HG03196 (cell line): Measurements from ENCODE around the gene GABRA6.
A peak's percentile ranks its signal among the peaks of the same experiment; 100 is the strongest.
"Not testable (repeated sequence)": the region's sequence is repeated elsewhere in the genome, so short reads cannot be mapped to it uniquely, and the experiment has no call there.

Experiments
- ATAC-seq: cut with Tn5 transposase; IDR thresholded peaks from one replicate; pipeline ENCODE4 v1.9.1; 2021; ENCODE audit not compliant: unreplicated experiment

Gene GABRA6

GRCh38 chr5:161685461-161685860 lies at the start of gene GABRA6:
GABRA6 (plus strand) TSS chr5:161685721; CDS start chr5:161685990, 269 bp downstream.
- ATAC-seq = no peak

GRCh38 chr5:161637591-161637990 lies 47.9 kb upstream of the GABRA6 start:
- ATAC-seq = no peak

GRCh38 chr5:161641444-161641843 lies 44.1 kb upstream of the GABRA6 start:
- ATAC-seq = no peak

DNA sequence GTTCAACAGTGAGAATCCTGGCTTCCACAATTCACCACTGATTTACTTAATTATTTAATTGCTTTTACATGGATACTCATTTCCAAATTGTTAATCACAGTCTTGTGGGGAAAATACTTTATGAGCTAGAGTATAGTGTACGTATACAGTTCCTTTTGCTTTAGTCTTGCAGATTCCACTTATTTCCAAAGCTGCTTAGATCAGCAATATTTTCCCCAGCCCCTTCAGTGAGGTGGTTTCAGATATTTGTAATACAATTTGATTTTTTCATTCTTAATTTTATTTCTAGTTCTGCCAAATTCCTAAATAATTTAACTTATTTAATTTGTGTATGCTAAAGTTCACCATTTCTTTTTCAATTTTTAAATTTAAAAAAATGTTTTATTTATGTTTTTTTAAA lies 40.3 kb upstream of the GABRA6 start:
- no peak for ATAC-seq

GRCh38 chr5:161651926-161652325 lies 33.6 kb upstream of the GABRA6 start:
- ATAC-seq = not testable (repeated sequence)

- no peak for ATAC-seq
Measured at GRCh38 chr5:161660806-161661205, 24.7 kb upstream of the GABRA6 start.

GRCh38 chr5:161663431-161663830 lies 22.1 kb upstream of the GABRA6 start:
- ATAC-seq = no peak

GRCh38 chr5:161676103-161676502 lies 9.4 kb upstream of the GABRA6 start:
- ATAC-seq = peak; percentile 71

DNA sequence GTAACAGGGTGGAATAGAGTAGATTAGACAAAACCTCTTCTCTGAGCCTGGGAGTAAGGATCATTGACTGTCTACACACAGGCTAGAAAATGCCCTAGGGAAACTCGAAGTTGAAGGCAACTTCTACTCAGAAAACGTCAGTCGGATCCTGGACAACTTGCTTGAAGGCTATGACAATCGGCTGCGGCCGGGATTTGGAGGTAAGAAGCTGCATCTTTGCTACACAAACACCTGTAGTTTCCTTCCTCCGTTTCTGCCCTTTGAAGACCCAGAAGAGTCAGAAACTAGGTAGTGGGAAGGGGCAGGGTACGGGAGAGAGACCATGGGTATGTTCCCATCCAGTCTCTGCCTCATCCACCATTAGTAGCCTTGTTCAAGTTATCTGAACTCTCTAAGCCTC lies 628 bp downstream of the GABRA6 start:
- no peak for ATAC-seq

DNA sequence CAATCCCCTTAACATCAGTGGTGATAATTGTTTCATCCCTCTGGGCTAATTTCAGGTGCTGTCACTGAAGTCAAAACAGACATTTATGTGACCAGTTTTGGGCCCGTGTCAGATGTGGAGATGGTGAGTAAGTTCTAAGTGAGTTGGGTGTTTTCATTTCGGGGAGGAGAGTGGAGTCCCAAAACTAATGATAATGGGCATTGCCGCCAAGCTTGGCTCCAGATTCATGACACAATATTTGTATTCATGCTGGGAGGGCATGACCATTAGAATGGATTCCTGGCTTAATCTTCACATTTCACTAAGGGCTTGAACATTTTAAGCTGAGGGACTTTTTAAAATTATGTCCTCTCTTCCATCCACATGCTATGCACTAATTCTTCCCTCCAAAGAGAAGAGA lies 1.4 kb downstream of the GABRA6 start:
- no peak for ATAC-seq

- ATAC-seq = no peak
Measured at GRCh38 chr5:161687316-161687715, 1.8 kb downstream of the GABRA6 start.

- ATAC-seq = no peak
Measured at GRCh38 chr5:161691911-161692310, 6.4 kb downstream of the GABRA6 start.

DNA sequence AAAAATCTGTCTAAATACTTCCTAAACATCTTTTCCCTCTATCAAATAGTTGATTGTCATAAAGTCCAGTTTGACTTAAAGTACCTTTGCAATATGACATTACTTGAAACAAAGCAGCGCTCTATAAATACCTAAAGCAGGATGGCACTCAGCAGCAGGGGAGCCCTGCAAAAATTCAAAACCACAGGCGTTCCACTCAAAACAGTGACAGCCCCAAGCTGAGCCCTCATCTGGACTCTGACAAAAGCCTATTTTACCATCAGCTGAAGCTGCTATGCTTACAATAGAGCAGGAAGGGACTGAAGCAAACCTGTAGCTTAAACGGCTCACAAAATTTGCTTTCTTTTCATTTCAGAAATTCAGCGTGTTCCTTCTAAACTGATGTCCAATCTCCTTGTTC lies 11.5 kb downstream of the GABRA6 start:
- no peak for ATAC-seq

GRCh38 chr5:161700065-161700464 lies 14.5 kb downstream of the GABRA6 start:
- ATAC-seq = no peak

- ATAC-seq = no peak
Measured at GRCh38 chr5:161703528-161703927, 18.0 kb downstream of the GABRA6 start.

- no peak for ATAC-seq
Measured at GRCh38 chr5:161707382-161707781, 21.9 kb downstream of the GABRA6 start.

- ATAC-seq = no peak
Measured at GRCh38 chr5:161709239-161709638, 23.7 kb downstream of the GABRA6 start.

DNA sequence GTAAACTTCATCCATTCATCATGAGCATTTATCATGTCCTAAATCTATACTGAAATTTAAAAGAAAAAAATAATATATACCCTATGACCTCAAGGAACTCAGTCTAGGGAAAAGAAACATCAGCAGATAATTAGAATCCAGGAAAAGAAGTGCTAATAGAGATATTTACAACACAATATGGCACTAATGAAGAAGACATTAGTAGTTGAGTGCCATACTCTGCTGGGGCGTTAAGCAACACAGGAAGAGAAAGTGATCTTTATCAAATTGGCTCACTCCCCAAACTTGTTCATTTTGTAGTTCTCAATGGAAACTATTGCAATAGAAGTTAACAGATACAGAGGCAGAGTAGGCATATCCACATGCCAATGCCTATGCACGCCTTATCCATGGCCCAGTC lies 27.5 kb downstream of the GABRA6 start:
- ATAC-seq = no peak

- ATAC-seq = no peak
Measured at GRCh38 chr5:161719157-161719556, 33.6 kb downstream of the GABRA6 start.

- no peak for ATAC-seq
Measured at GRCh38 chr5:161720460-161720859, 34.9 kb downstream of the GABRA6 start.

- no peak for ATAC-seq
Measured at GRCh38 chr5:161734741-161735140, 49.2 kb downstream of the GABRA6 start.

DNA sequence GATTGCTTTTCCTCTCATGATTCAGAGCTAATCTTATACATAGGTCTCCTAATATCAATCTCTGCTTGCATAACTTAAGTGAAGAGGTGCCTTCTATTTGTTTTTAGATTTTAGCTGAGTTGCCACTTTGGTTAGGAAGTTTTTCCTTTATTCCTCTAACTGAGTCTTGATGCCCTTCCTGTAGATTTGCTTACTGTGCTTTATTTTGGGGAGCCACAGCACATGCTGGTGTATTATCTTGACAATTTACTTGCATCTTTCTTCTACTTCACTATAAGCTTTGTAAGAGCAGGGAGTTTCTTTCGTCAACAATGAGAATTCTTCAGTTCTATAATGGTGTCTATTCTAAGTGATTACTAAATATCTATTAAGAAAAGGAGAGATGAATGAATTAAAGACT lies 54.9 kb downstream of the GABRA6 start:
- no peak for ATAC-seq

DNA sequence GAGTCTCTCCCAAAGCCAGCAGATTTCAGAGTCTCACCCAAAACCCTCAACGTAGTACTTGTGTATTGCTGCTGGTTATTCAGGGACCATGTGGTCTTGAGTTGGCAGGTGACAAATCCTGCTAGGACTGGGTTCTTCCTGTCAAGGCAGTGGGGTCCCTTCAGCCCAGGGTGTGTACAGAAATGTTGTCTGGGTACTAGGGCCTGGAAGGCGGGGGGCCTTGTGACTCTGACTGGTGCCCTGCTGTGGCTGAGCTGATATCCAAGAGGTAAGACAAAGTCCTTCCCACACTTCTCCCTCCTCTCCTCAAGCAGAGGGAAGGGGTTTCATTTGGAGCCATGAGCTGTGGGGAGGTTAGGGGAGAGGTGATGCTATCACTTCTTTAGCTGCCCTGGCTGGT lies 58.8 kb downstream of the GABRA6 start:
- ATAC-seq = no peak

- no peak for ATAC-seq
Measured at GRCh38 chr5:161745392-161745791, 59.9 kb downstream of the GABRA6 start.
